Measurements from ENCODE around the gene SLC24A3. TPM values are rescaled to one million over a fixed set of nuclear protein-coding genes. Genes with fewer than 3 reads are reported as not detected.

Gene SLC24A3
- total RNA-seq, 2 experiments from 2014 or later = not detected

- Histone ChIP-seq H3K9me3 (ENCODE audit: low read length) (no peaks in the 10 kb centered on the region), H2AFZ (ENCODE audit: low read length) (no peak overlapping the region), H4K20me1 (ENCODE audit: insufficient read depth, low read length) (no peaks in the 10 kb centered on the region), H3K79me2 (ENCODE audit: insufficient read depth, low read depth, low read length) (no peaks in the 10 kb centered on the region), H3K4me1 (ENCODE audit: insufficient read depth, low read length, poor library complexity, severe bottlenecking) (no peaks in the 10 kb centered on the region), H3K27ac (ENCODE audit: low read depth, low read length, poor library complexity, severe bottlenecking) (no peak overlapping the region), H3K4me2 (ENCODE audit: low read length) (no peak overlapping the region), H3K4me3 (ENCODE audit: low read depth, low read length, poor library complexity, severe bottlenecking) (no peak overlapping the region), H3K36me3 (ENCODE audit: insufficient read depth, low read length) (no peaks in the 10 kb centered on the region), H3K9me2 (ENCODE audit: insufficient read depth, low read length) (no peaks in the 10 kb centered on the region)
- POLR2A ChIA-PET = no interaction called here
- CTCF ChIA-PET (ENCODE audit: unreplicated experiment) = no interaction called here
- TF ChIP-seq EZH2phosphoT487 (IDR thresholded peaks at IDR 0.05; ENCODE audit: borderline replicate concordance, low read depth, low read length) = no peak
- TF ChIP-seq CTCF (conservative IDR thresholded peaks at IDR 0.05; ENCODE audit: low read length) = no peak
- no peak for DNase-seq (ENCODE audit: low spot score)
- BruUV-seq (replicated peaks) = no TSS peak
- intact Hi-C loops (cut with micrococcal nuclease; ENCODE audit: unreplicated experiment) = no loop called here
Observed at GRCh38 chr20:19679900-19680495, 467.6 kb downstream of the SLC24A3 start.

GRCh38 chr20:19682249-19682648 is 469.8 kb downstream of the SLC24A3 start:
- Histone ChIP-seq H3K27ac (ENCODE audit: low read depth, low read length, poor library complexity, severe bottlenecking) (no peak overlapping the region), H3K9me2 (ENCODE audit: insufficient read depth, low read length) (no peaks in the 10 kb centered on the region), H3K4me1 (ENCODE audit: insufficient read depth, low read length, poor library complexity, severe bottlenecking) (no peaks in the 10 kb centered on the region), H3K4me2 (ENCODE audit: low read length) (no peak overlapping the region), H3K9me3 (ENCODE audit: low read length) (no peaks in the 10 kb centered on the region), H4K20me1 (ENCODE audit: insufficient read depth, low read length) (no peaks in the 10 kb centered on the region), H3K79me2 (ENCODE audit: insufficient read depth, low read depth, low read length) (no peaks in the 10 kb centered on the region), H3K36me3 (ENCODE audit: insufficient read depth, low read length) (no peaks in the 10 kb centered on the region), H2AFZ (ENCODE audit: low read length) (no peak overlapping the region), H3K4me3 (ENCODE audit: low read depth, low read length, poor library complexity, severe bottlenecking) (no peak overlapping the region)
- TF ChIP-seq CTCF (conservative IDR thresholded peaks at IDR 0.05; ENCODE audit: low read length) (no peak), EZH2phosphoT487 (IDR thresholded peaks at IDR 0.05; ENCODE audit: borderline replicate concordance, low read depth, low read length) (no peak)
- POLR2A ChIA-PET = no interaction called here
- DNase-seq (ENCODE audit: low spot score) = no peak
- BruUV-seq (replicated peaks) = no TSS peak
- CTCF ChIA-PET (ENCODE audit: unreplicated experiment) = no interaction called here
- intact Hi-C loops (cut with micrococcal nuclease; ENCODE audit: unreplicated experiment) = no loop called here

GRCh38 chr20:19683188-19683587 is 470.7 kb downstream of the SLC24A3 start:
- no peaks in the 10 kb centered on the region for H3K9me3 ChIP-seq (ENCODE audit: low read length)
- POLR2A ChIA-PET = interaction anchor here (0.6 to 1.0 kb wide), 3 partner anchors 100 to 589 kb away, joined by 3 to 4 read pairs (median 4); no protein-coding TSS in a partner anchor
- no TSS peak for BruUV-seq (replicated peaks)
- H3K36me3 ChIP-seq (ENCODE audit: insufficient read depth, low read length) = no peaks in the 10 kb centered on the region
- DNase-seq (ENCODE audit: low spot score) = no peak
- H3K9me2 ChIP-seq (ENCODE audit: insufficient read depth, low read length) = no peaks in the 10 kb centered on the region
- no peaks in the 10 kb centered on the region for H3K4me1 ChIP-seq (ENCODE audit: insufficient read depth, low read length, poor library complexity, severe bottlenecking)
- no peak overlapping the region for H3K4me2 ChIP-seq (ENCODE audit: low read length)
- TF ChIP-seq EZH2phosphoT487 (IDR thresholded peaks at IDR 0.05; ENCODE audit: borderline replicate concordance, low read depth, low read length) = no peak
- no peak for TF ChIP-seq CTCF (conservative IDR thresholded peaks at IDR 0.05; ENCODE audit: low read length)
- H3K79me2 ChIP-seq (ENCODE audit: insufficient read depth, low read depth, low read length) = no peaks in the 10 kb centered on the region
- H3K27ac ChIP-seq (ENCODE audit: low read depth, low read length, poor library complexity, severe bottlenecking) = no peak overlapping the region
- H2AFZ ChIP-seq (ENCODE audit: low read length) = no peak overlapping the region
- H4K20me1 ChIP-seq (ENCODE audit: insufficient read depth, low read length) = no peaks in the 10 kb centered on the region
- intact Hi-C loops (cut with micrococcal nuclease; ENCODE audit: unreplicated experiment) = no loop called here
- no peak overlapping the region for H3K4me3 ChIP-seq (ENCODE audit: low read depth, low read length, poor library complexity, severe bottlenecking)
- CTCF ChIA-PET (ENCODE audit: unreplicated experiment) = no interaction called here

Measured in OCI-LY7 (cell line).